Testis (tissue), 2 donors: ENCODE measurements around the gene SLC38A1.

ENCODE experiments used
- POLR2A ChIP-seq: fragments of 450-650 bp; IDR thresholded peaks from one replicate; pipeline ENCODE4 v1.6.1; 2017; ENCODE audit warnings: antibody characterized with exemption, mild to moderate bottlenecking, moderate library complexity
- TF ChIP-seq, protein P1 (sequence below), 3 experiments: fragments of 450-650 bp in 2 of 3; fragments of 200-600 bp in 1 of 3; sonication (generic) in 1 of 3; IDR thresholded peaks; one replicate each; pipeline ENCODE4 v1.5.1; 2016 to 2019; ENCODE audit warnings: antibody characterized with exemption in 3 of 3, mild to moderate bottlenecking in 2 of 3, moderate library complexity in 1 of 3

- TF ChIP-seq, protein P1, sequence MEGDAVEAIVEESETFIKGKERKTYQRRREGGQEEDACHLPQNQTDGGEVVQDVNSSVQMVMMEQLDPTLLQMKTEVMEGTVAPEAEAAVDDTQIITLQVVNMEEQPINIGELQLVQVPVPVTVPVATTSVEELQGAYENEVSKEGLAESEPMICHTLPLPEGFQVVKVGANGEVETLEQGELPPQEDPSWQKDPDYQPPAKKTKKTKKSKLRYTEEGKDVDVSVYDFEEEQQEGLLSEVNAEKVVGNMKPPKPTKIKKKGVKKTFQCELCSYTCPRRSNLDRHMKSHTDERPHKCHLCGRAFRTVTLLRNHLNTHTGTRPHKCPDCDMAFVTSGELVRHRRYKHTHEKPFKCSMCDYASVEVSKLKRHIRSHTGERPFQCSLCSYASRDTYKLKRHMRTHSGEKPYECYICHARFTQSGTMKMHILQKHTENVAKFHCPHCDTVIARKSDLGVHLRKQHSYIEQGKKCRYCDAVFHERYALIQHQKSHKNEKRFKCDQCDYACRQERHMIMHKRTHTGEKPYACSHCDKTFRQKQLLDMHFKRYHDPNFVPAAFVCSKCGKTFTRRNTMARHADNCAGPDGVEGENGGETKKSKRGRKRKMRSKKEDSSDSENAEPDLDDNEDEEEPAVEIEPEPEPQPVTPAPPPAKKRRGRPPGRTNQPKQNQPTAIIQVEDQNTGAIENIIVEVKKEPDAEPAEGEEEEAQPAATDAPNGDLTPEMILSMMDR (IDR thresholded peaks at IDR 0.05) = no peak
- no peak for TF ChIP-seq POLR2A
Observed at GRCh38 chr12:46269429-46270241, 792 bp upstream of the SLC38A1 start.
